ENCODE results near the gene TPRG1L. TPM values are rescaled to one million over a fixed set of nuclear protein-coding genes. Genes with fewer than 3 reads are reported as not detected.

Gene TPRG1L
- total RNA-seq, 6 donors from 2014 or later: 16.6 to 48.3 (median 40.2) TPM

GRCh38 chr1:3659093-3659492 lies 34.3 kb downstream of the TPRG1L start:
- Histone ChIP-seq H3K27ac (no peak overlapping the region), H3K27me3 (no peaks in the 10 kb centered on the region), H3K36me3 (no peaks in the 10 kb centered on the region), H3K9me3 (no peaks in the 10 kb centered on the region), H3K4me3 (no peak overlapping the region), H3K4me1 (peaks cover 0 to 5% (median 0%) of the 10 kb centered on the region in 4 donors)
- ATAC-seq (ENCODE audit: low FRiP score in 2 of 2) (no peak), DNase-seq (no peak)
- TF ChIP-seq CTCF (IDR thresholded peaks at IDR 0.05) (no peak), POLR2AphosphoS5 (IDR thresholded peaks at IDR 0.05) (no peak), POLR2A (IDR thresholded peaks at IDR 0.05) (no peak), EP300 (IDR thresholded peaks at IDR 0.05) (no peak)
- WGBS, 2 donors: 80 to 91% methylated on average over 14 to 15 of the region's 15 CpGs

DNA sequence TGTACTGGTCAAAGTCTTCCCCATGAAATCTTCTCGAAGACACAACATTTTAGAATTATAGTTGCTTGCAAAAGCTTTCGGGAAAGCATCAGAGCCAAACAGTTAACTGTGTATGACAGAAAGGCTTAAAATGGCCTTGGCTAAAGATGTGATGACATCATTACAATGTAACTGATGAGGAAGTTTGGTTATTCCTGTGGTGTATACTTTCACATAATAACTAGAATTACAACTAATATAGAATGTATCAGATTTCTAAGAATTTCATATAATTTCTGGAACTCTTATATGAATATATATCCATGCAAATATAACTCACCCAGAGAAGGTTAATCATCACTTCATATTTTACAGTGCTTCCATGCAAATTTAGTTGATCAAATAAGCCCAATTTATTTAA lies 35.9 kb downstream of the TPRG1L start:
- TF ChIP-seq EP300 (IDR thresholded peaks at IDR 0.05) (no peak), CTCF (IDR thresholded peaks at IDR 0.05) (no peak), POLR2A (IDR thresholded peaks at IDR 0.05) (no peak), POLR2AphosphoS5 (IDR thresholded peaks at IDR 0.05) (no peak)
- Histone ChIP-seq H3K4me3 (no peak overlapping the region), H3K9me3 (no peaks in the 10 kb centered on the region), H3K4me1 (peaks cover 0 to 5% (median 0%) of the 10 kb centered on the region in 4 donors), H3K36me3 (no peaks in the 10 kb centered on the region), H3K27me3 (no peaks in the 10 kb centered on the region), H3K27ac (no peak overlapping the region)
- ATAC-seq (ENCODE audit: low FRiP score in 2 of 2) (no peak), DNase-seq (no peak)
- WGBS, 2 donors: 86 to 92% methylated on average over 2 of the region's 2 CpGs

DNA sequence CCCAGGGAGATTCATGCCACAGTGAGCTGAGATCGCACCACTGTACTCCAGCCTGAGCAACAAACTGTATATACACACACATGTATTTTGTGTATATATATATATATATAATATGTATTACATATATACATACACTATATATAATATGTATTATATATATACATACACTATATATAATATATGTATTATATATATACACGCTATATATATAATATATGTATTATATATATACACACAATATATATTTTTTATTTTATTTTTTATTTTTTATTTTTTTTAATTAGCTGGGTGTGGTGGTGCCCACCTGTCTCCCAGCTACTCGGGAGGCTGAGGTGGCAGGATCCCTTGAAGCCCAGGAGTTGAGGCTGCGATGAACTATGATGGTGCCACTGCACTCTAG lies 36.8 kb downstream of the TPRG1L start:
- WGBS, 2 donors: 89 to 99% methylated on average over 4 of the region's 4 CpGs
- TF ChIP-seq POLR2A (IDR thresholded peaks at IDR 0.05) (no peak), POLR2AphosphoS5 (IDR thresholded peaks at IDR 0.05) (no peak), EP300 (IDR thresholded peaks at IDR 0.05) (no peak), CTCF (IDR thresholded peaks at IDR 0.05) (no peak)
- DNase-seq: no peak
- ATAC-seq (ENCODE audit: low FRiP score in 2 of 2): no peak
- Histone ChIP-seq H3K9me3 (no peaks in the 10 kb centered on the region), H3K27me3 (no peaks in the 10 kb centered on the region), H3K36me3 (no peaks in the 10 kb centered on the region), H3K27ac (no peak overlapping the region), H3K4me3 (no peak overlapping the region), H3K4me1 (peaks cover 0 to 5% (median 0%) of the 10 kb centered on the region in 4 donors)

GRCh38 chr1:3662080-3662671 lies 37.4 kb downstream of the TPRG1L start:
- H3K27ac ChIP-seq: no peak overlapping the region
- H3K9me3 ChIP-seq: no peaks in the 10 kb centered on the region
- no peak overlapping the region for H3K4me3 ChIP-seq
- H3K4me1 ChIP-seq: peaks cover 0 to 5% (median 0%) of the 10 kb centered on the region in 4 donors
- whole genome bisulfite sequencing, 2 donors: 89 to 90% methylated on average over 16 of the region's 16 CpGs
- ATAC-seq (ENCODE audit: low FRiP score in 2 of 2) (no peak), DNase-seq (peak in 1 of 2 donors; percentile 15)
- H3K27me3 ChIP-seq: no peaks in the 10 kb centered on the region
- H3K36me3 ChIP-seq: no peaks in the 10 kb centered on the region
- no peak for TF ChIP-seq POLR2A (IDR thresholded peaks at IDR 0.05)
- TF ChIP-seq POLR2AphosphoS5 (IDR thresholded peaks at IDR 0.05): no peak
- TF ChIP-seq CTCF (IDR thresholded peaks at IDR 0.05): no peak
- TF ChIP-seq EP300 (IDR thresholded peaks at IDR 0.05): no peak

Data from upper lobe of left lung (tissue), 6 donors.